ENCODE results near the gene EDN1. TPM values are rescaled to one million over a fixed set of nuclear protein-coding genes. Genes with fewer than 3 reads are reported as not detected.

The EDN1 gene
- total and polyA plus RNA-seq, 2 donors (not counting 1 experiment from before 2014, with no cell fraction given) = 0.17 to 10.1 TPM

DNA sequence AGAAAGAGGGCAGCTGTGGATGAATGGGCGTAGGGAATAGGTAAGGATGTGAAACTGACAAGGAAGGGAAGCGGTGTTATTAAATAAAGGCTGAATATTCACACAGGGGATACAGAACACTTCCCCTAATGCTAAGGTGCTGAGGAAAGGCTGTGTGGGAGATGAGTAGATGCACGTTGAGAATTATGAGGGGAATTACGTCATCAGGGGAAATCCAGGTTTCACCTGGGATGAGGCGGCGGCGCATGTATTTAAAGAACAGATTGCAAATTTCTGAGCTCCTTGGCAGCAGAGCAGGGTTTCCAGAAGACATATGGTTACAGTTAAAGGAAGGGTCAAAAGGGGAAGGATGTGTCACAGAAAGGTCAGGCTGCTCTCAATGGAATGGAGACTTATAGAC lies 28.7 kb upstream of the EDN1 start:
- Histone ChIP-seq H3K9me3 (ENCODE audit: control insufficient read depth, insufficient read depth, low read depth, low read length) (no peaks in the 10 kb centered on the region), H3K27ac (ENCODE audit: insufficient read depth, low read length) (no peak overlapping the region), H3K4me2 (ENCODE audit: extremely low read depth, insufficient read depth, low read length) (no peak overlapping the region), H3K9ac (ENCODE audit: insufficient read depth, low read length) (no peak overlapping the region), H2AFZ (ENCODE audit: low read length) (no peak overlapping the region), H3K36me3 (ENCODE audit: control insufficient read depth, insufficient read depth, low read length) (no peaks in the 10 kb centered on the region), H4K20me1 (ENCODE audit: control insufficient read depth, extremely low read depth, insufficient read depth, low read length) (no peaks in the 10 kb centered on the region), H3K4me3 (replicated peaks in 1 of 4; ENCODE audit: control extremely low read depth in 1 of 4, insufficient read depth in 1 of 4, low read depth in 3 of 4, low read length in 4 of 4) (no peak overlapping the region), H3K27me3 (ENCODE audit: control insufficient read depth, insufficient read depth, low read length) (no peaks in the 10 kb centered on the region), H3K4me1 (ENCODE audit: control insufficient read depth, extremely low read depth, insufficient read depth, low read length) (no peaks in the 10 kb centered on the region), H3K79me2 (ENCODE audit: control insufficient read depth, insufficient read depth, low read length) (no peaks in the 10 kb centered on the region)
- TF ChIP-seq EZH2 (IDR thresholded peaks at IDR 0.05; ENCODE audit: low read length, missing control alignments) (no peak), CTCF (conservative IDR thresholded peaks at IDR 0.05 in 1 of 2, IDR thresholded peaks at IDR 0.05 in 1 of 2; ENCODE audit: low read depth in 1 of 2, low read length in 2 of 2) (no peak)
- DNase-seq (ENCODE audit: low read depth in 2 of 2) = no peak

DNA sequence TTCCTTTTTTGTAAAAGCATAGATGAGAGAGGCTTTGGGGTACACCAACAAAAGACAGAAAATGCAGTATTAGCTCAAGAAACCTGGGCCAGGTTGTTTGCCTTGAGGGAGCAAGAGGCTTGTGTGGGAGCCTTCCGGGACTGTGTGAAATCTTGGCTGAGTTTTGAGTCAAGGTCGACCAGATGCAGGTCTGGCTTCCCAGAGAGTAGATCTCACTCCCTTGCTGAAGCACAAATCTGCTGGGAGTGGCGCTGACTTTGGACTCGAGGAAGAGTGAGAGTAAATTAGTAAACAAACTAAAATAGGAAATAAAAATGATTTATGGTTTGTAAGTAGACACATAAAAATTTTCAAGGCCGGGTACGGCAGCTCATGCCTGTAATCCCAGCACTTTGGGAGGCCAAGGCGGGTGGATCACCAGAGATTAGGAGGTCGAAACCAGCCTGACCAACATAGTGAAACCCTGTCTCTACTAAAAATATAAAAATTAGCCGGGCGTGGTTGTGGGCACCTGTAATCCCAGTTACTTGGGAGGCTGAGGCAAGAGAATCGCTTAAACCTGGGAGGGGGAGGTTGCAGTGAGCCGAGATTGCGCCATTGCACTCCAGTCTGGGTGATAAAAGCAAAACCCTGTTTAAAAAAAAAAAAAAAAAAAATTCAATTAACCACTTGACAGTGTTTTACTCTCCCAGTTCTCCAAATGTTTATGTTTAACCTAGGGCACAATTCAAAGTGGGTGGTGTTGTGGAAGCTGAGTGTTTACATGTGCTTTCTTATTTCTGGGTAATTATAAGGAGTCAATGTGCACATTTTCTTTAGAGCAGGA lies 27.7 kb upstream of the EDN1 start:
- no peak overlapping the region for H3K9ac ChIP-seq (ENCODE audit: insufficient read depth, low read length)
- no peaks in the 10 kb centered on the region for H3K27me3 ChIP-seq (ENCODE audit: control insufficient read depth, insufficient read depth, low read length)
- no peaks in the 10 kb centered on the region for H3K4me1 ChIP-seq (ENCODE audit: control insufficient read depth, extremely low read depth, insufficient read depth, low read length)
- H3K79me2 ChIP-seq (ENCODE audit: control insufficient read depth, insufficient read depth, low read length) = no peaks in the 10 kb centered on the region
- no peak for DNase-seq (ENCODE audit: low read depth in 2 of 2)
- no peak overlapping the region for H2AFZ ChIP-seq (ENCODE audit: low read length)
- H3K9me3 ChIP-seq (ENCODE audit: control insufficient read depth, insufficient read depth, low read depth, low read length) = no peaks in the 10 kb centered on the region
- H3K27ac ChIP-seq (ENCODE audit: insufficient read depth, low read length) = no peak overlapping the region
- no peak overlapping the region for H3K4me3 ChIP-seq (replicated peaks in 1 of 4; ENCODE audit: control extremely low read depth in 1 of 4, insufficient read depth in 1 of 4, low read depth in 3 of 4, low read length in 4 of 4)
- no peak overlapping the region for H3K4me2 ChIP-seq (ENCODE audit: extremely low read depth, insufficient read depth, low read length)
- no peak for TF ChIP-seq CTCF (conservative IDR thresholded peaks at IDR 0.05 in 1 of 2, IDR thresholded peaks at IDR 0.05 in 1 of 2; ENCODE audit: low read depth in 1 of 2, low read length in 2 of 2)
- no peak for TF ChIP-seq EZH2 (IDR thresholded peaks at IDR 0.05; ENCODE audit: low read length, missing control alignments)
- no peaks in the 10 kb centered on the region for H4K20me1 ChIP-seq (ENCODE audit: control insufficient read depth, extremely low read depth, insufficient read depth, low read length)
- no peaks in the 10 kb centered on the region for H3K36me3 ChIP-seq (ENCODE audit: control insufficient read depth, insufficient read depth, low read length)

DNA sequence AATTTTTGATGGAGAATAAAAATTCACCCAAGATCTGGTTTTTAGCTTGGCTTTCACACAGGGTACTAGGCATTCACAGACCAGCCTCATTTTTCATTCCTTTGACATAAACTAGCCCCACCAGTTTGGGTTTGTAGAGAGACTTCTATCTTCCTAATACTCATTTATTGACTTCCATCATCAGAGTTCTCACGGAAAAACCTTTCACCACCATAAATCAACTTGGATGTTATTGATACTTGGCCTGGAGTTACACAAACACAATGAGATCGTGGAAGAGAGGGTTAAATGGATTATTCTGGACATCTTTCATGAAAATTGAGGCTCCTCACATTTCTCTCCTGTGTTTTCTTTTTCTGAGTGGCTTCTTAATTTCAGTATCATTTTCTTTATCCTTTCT lies 26.8 kb upstream of the EDN1 start:
- DNase-seq (ENCODE audit: low read depth in 2 of 2) = no peak
- H3K79me2 ChIP-seq (ENCODE audit: control insufficient read depth, insufficient read depth, low read length) = no peaks in the 10 kb centered on the region
- TF ChIP-seq CTCF (conservative IDR thresholded peaks at IDR 0.05 in 1 of 2, IDR thresholded peaks at IDR 0.05 in 1 of 2; ENCODE audit: low read depth in 1 of 2, low read length in 2 of 2) (no peak), EZH2 (IDR thresholded peaks at IDR 0.05; ENCODE audit: low read length, missing control alignments) (no peak)

More for the DNA sequence above, 26.8 kb upstream of the EDN1 start:
- Histone ChIP-seq H4K20me1 (ENCODE audit: control insufficient read depth, extremely low read depth, insufficient read depth, low read length) (no peaks in the 10 kb centered on the region), H3K9me3 (ENCODE audit: control insufficient read depth, insufficient read depth, low read depth, low read length) (no peaks in the 10 kb centered on the region), H3K9ac (ENCODE audit: insufficient read depth, low read length) (no peak overlapping the region), H2AFZ (ENCODE audit: low read length) (no peak overlapping the region), H3K27me3 (ENCODE audit: control insufficient read depth, insufficient read depth, low read length) (no peaks in the 10 kb centered on the region), H3K4me1 (ENCODE audit: control insufficient read depth, extremely low read depth, insufficient read depth, low read length) (no peaks in the 10 kb centered on the region), H3K27ac (ENCODE audit: insufficient read depth, low read length) (no peak overlapping the region), H3K36me3 (ENCODE audit: control insufficient read depth, insufficient read depth, low read length) (no peaks in the 10 kb centered on the region), H3K4me3 (replicated peaks in 1 of 4; ENCODE audit: control extremely low read depth in 1 of 4, insufficient read depth in 1 of 4, low read depth in 3 of 4, low read length in 4 of 4) (no peak overlapping the region), H3K4me2 (ENCODE audit: extremely low read depth, insufficient read depth, low read length) (no peak overlapping the region)

Data from fibroblast of lung (primary cell).